MCF 10A (cell line): ENCODE results near the gene RAB9B. TPM values are rescaled to one million over a fixed set of nuclear protein-coding genes. Genes with fewer than 3 reads are reported as not detected.
A peak's percentile ranks its signal among the peaks of the same experiment; 100 is the strongest.

ENCODE experiments used
- Bru-seq: library from RNA; stranded (reverse); fragments of 400-500 nt; gene quantifications from one replicate; lab custom pipeline; 2021; lab: Mats Ljungman, UMichigan
- BruChase-seq, 2 experiments: library from RNA; stranded (reverse); fragments of 400-500 nt; gene quantifications; one replicate each; lab custom pipeline; 2021; lab: Mats Ljungman, UMichigan
- BruUV-seq: library from RNA; stranded (reverse); fragments of 400-500 nt; replicated peaks from 2 replicates; lab custom pipeline; 2021; lab: Mats Ljungman, UMichigan
- CTCF ChIA-PET: fragments of 300-600 bp; sonication (Branson Sonifier 250); formaldehyde crosslinking; extraction: SDS; loops from one replicate; lab custom pipeline; 2021; ENCODE audit warnings: antibody characterized with exemption, inconsistent platforms; lab: Yijun Ruan, JAX
- POLR2A ChIA-PET: fragments of 300-600, 350-650 bp; sonication (Branson Sonifier 250); formaldehyde crosslinking; extraction: SDS; loops from one replicate; lab custom pipeline; 2020; ENCODE audit warnings: antibody characterized with exemption, inconsistent platforms; lab: Yijun Ruan, JAX
- DNase-seq: peaks from one replicate; pipeline ENCODE4 v3.0.0-alpha.2; 2018; ENCODE audit not compliant: unreplicated experiment
- H3K27ac Mint-ChIP-seq: one replicate; pipeline ENCODE4 v1.8.0; 2022; ENCODE audit warnings: mild to moderate bottlenecking, low read depth, mixed read lengths; ENCODE audit not compliant: unreplicated experiment
- H3K27me3 Mint-ChIP-seq: one replicate; pipeline ENCODE4 v1.8.0; 2022; ENCODE audit warnings: mixed read lengths; ENCODE audit not compliant: insufficient read depth, unreplicated experiment
- H3K36me3 Mint-ChIP-seq: one replicate; pipeline ENCODE4 v1.8.0; 2022; ENCODE audit warnings: mild to moderate bottlenecking, moderate library complexity, mixed read lengths; ENCODE audit not compliant: insufficient read depth, unreplicated experiment
- H3K4me1 Mint-ChIP-seq: one replicate; pipeline ENCODE4 v1.8.0; 2022; ENCODE audit warnings: mixed read lengths; ENCODE audit not compliant: insufficient read depth, unreplicated experiment
- H3K4me3 Mint-ChIP-seq: one replicate; pipeline ENCODE4 v1.8.0; 2022; ENCODE audit warnings: mild to moderate bottlenecking, moderate library complexity, mixed read lengths; ENCODE audit not compliant: unreplicated experiment
- H3K9me3 Mint-ChIP-seq: one replicate; pipeline ENCODE4 v1.8.0; 2022; ENCODE audit warnings: mixed read lengths; ENCODE audit not compliant: unreplicated experiment
- intact Hi-C: fragments of 100-400 bp; cut with micrococcal nuclease; formaldehyde crosslinking; loops from 2 replicates; pipeline ENCODE4 v1.14.1; 2022
- long read RNA-seq: library from polyadenylated mRNA; stranded (forward); transcript quantifications from one replicate; pipeline ENCODE4 v2.0.0, GENCODE V29; 2022
- total RNA-seq: library from RNA; stranded (reverse); gene quantifications from 2 replicates; pipeline ENCODE4 v1.2.3, GENCODE V29; 2022
- TF ChIP-seq, protein P1 (sequence below): fragments of 200-600 bp; IDR thresholded peaks from one replicate; pipeline ENCODE4 v1.8.0; 2022; ENCODE audit warnings: antibody characterized with exemption, mild to moderate bottlenecking; ENCODE audit not compliant: unreplicated experiment

Gene RAB9B, protein sequence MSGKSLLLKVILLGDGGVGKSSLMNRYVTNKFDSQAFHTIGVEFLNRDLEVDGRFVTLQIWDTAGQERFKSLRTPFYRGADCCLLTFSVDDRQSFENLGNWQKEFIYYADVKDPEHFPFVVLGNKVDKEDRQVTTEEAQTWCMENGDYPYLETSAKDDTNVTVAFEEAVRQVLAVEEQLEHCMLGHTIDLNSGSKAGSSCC
- total RNA-seq (0.07 TPM in 1 of 2 replicates, not detected in the other), Bru-seq, nascent RNA (percentile 9 among the genes with signal in this experiment), BruChase-seq, experiment 1, labeled RNA remaining after a 6-hour chase (percentile 25 among the genes with signal in this experiment), BruChase-seq, experiment 2, labeled RNA remaining after a 2-hour chase (percentile 24 among the genes with signal in this experiment)
- long read RNA-seq, result 0 reads

DNA sequence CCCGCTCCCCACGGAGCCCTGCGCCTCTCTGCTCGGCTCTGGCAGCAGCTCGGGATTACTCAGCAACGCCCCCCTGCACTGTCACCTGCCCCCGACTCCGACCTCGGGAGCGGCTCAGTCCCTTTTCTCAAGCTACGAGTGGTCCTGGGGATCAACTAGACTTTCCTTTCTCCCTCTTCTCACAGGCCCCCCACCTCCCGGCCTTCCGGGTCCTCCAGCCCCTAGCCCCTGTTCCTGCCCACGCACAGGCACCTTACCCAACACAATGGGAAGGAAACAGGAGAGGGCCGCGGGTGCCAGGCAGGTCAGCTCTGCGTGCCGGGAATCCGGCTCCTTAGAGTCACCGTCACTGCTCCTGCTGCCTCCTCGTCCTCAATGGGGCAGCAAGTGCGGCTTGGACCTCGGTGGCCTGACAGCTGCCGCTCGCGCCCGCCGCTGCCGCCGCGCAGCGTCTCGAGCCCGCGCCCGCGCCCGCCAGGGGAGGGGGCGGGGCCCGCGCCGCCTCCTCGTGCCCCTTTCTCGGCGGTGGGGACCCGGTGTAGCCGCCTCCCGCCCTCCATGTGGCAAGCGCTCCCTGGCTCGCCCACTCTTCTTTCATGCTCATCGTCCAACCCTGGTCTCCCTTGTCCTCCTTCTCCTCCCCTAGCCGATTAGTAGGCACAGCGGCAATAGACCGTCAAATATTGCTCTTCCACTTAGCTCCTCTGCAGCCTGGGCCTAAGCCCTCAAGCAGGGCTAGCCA is at the start of gene RAB9B:
RAB9B (minus strand) TSS at position 455 of the 742 bp plus-strand sequence. CDS start 6,473 bp downstream, outside the sequence.
- H3K27ac Mint-ChIP-seq, result no peak within 1 kb of the TSS
- peaks cover 5% of the 10 kb centered on the region for H3K4me1 Mint-ChIP-seq
- intact Hi-C loops, result no loop called here
- TF ChIP-seq, protein P1, sequence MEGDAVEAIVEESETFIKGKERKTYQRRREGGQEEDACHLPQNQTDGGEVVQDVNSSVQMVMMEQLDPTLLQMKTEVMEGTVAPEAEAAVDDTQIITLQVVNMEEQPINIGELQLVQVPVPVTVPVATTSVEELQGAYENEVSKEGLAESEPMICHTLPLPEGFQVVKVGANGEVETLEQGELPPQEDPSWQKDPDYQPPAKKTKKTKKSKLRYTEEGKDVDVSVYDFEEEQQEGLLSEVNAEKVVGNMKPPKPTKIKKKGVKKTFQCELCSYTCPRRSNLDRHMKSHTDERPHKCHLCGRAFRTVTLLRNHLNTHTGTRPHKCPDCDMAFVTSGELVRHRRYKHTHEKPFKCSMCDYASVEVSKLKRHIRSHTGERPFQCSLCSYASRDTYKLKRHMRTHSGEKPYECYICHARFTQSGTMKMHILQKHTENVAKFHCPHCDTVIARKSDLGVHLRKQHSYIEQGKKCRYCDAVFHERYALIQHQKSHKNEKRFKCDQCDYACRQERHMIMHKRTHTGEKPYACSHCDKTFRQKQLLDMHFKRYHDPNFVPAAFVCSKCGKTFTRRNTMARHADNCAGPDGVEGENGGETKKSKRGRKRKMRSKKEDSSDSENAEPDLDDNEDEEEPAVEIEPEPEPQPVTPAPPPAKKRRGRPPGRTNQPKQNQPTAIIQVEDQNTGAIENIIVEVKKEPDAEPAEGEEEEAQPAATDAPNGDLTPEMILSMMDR, result no peak
- H3K36me3 Mint-ChIP-seq, result no peaks in the 10 kb centered on the region
- peak; percentile 16 for DNase-seq
- H3K27me3 Mint-ChIP-seq, result peaks cover 79% of the 10 kb centered on the region
- BruUV-seq, result no TSS peak
- ChIA-PET CTCF (interaction anchor here (0.6 to 2.5 kb wide), 3 partner anchors 13 to 884 kb away, joined by 3 to 17 read pairs (median 3); no protein-coding TSS in a partner anchor), POLR2A (interaction anchor here (0.7 to 1.3 kb wide), 2 partner anchors 202 to 298 kb away, joined by 3 to 4 read pairs; no protein-coding TSS in a partner anchor)
- H3K4me3 Mint-ChIP-seq, result peak within 1 kb of the TSS; percentile 83
- no peaks in the 10 kb centered on the region for H3K9me3 Mint-ChIP-seq

DNA sequence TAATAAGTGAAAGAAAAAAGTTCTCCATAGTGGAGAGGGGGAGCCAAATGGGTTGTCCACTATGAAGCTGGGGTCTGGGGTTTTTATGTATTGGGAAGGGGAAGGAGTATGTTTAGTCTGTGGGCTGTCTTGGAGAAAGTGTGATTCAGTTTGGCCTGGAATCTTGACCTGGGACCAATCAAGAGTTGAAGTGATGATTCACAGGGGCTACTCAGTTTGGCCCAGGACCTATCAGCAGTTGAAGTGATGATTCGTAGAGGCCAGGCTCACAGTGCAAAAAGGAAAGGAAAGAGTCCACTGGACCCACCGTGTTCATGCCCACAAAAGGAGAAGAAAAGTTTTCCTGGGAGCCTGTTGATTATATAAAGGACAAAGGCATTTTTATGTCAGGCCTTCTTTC is 47.3 kb upstream of the RAB9B start:
- H3K9me3 Mint-ChIP-seq, result no peaks in the 10 kb centered on the region
- peaks cover 9% of the 10 kb centered on the region for H3K4me1 Mint-ChIP-seq
- peak overlapping the region; percentile 72 for H3K27ac Mint-ChIP-seq
- ChIA-PET POLR2A (no interaction called here), CTCF (no interaction called here)
- no TSS peak for BruUV-seq
- intact Hi-C loops, result no loop called here
- no peak overlapping the region for H3K4me3 Mint-ChIP-seq
- DNase-seq, result no peak
- H3K27me3 Mint-ChIP-seq, result peaks cover 69% of the 10 kb centered on the region
- TF ChIP-seq, protein P1, result no peak
- no peaks in the 10 kb centered on the region for H3K36me3 Mint-ChIP-seq

DNA sequence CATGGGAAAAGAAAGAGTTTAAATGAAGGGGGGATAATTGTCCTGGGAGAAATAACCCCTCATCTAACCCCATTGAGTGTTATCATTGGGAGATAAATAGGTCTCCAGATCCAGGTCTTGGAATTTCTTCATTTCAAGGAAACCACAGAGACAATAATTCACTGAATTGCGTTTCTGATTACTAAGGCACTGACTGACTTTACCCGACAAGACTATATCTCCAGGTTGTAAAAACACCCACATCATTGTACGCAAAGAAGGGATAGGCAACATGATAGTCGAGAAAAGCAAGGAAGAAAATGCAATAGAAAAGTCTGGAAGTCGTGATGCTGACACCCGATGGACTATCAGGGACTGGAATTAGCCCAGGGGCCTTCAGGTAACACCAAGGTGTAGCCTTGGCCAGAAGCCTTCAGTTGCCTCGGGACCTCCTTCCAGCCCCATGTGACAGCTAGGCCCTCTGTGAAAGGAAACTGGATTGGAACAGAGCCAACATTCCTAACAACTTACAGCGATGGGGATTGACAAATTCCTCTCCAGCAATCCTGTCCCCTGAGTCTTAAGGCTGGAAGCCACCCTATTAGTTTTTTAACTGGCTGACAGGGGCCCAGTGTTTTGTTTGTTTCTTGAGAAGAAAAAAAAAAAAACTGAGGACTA is 46.5 kb upstream of the RAB9B start:
- BruUV-seq, result no TSS peak
- peak overlapping the region; percentile 72 for H3K27ac Mint-ChIP-seq
- no peaks in the 10 kb centered on the region for H3K9me3 Mint-ChIP-seq
- CTCF ChIA-PET, result no interaction called here
- peaks cover 9% of the 10 kb centered on the region for H3K4me1 Mint-ChIP-seq
- intact Hi-C loops, result no loop called here
- POLR2A ChIA-PET, result interaction anchor here (0.7 kb wide), 1 partner anchor 37 kb away, joined by 3 read pairs; no protein-coding TSS in a partner anchor
- H3K36me3 Mint-ChIP-seq, result no peaks in the 10 kb centered on the region
- no peak overlapping the region for H3K4me3 Mint-ChIP-seq
- peaks cover 61% of the 10 kb centered on the region for H3K27me3 Mint-ChIP-seq
- peak; percentile 71 for DNase-seq
- TF ChIP-seq, protein P1, result no peak
